Measurements from ENCODE around the gene EIF2B2. TPM values are rescaled to one million over a fixed set of nuclear protein-coding genes. Genes with fewer than 3 reads are reported as not detected.

Gene EIF2B2
- total and polyA plus RNA-seq, 2 of the 13 experiments (the other 11 are each of a cell fraction or from before 2014, with no cell fraction given), result 54.4 to 78.6 TPM

GRCh38 chr14:75050852-75051555 is 48.3 kb downstream of the EIF2B2 start, which contains the start of gene MLH3 (continued):
- TF ChIP-seq ZNF350 (CRISPR knock-in tag; IDR thresholded peaks at IDR 0.05; ENCODE audit: borderline replicate concordance, low read depth) (peak; percentile 47; the same call in 1 of the 2 replicates), ETV6 (CRISPR knock-in tag; conservative IDR thresholded peaks at IDR 0.05) (peak; percentile 51; the same call in 1 of the 2 replicates), ZNF281 (CRISPR knock-in tag; IDR thresholded peaks at IDR 0.05; ENCODE audit: borderline replicate concordance) (0 out of 2 replicates have a peak, but pooled peaks have one; percentile 9), MLXIP (CRISPR knock-in tag; IDR thresholded peaks at IDR 0.05; ENCODE audit: borderline replicate concordance) (no peak), ZNF296 (CRISPR knock-in tag; conservative IDR thresholded peaks at IDR 0.05) (no peak), ZNF124 (CRISPR knock-in tag; IDR thresholded peaks at IDR 0.05) (no peak), ZNF142 (CRISPR knock-in tag; IDR thresholded peaks at IDR 0.05) (peak; percentile 93), ZNF556 (CRISPR knock-in tag; IDR thresholded peaks at IDR 0.05; ENCODE audit: borderline replicate concordance) (no peak), HNRNPUL1 (IDR thresholded peaks at IDR 0.05; ENCODE audit: low read depth, low read length) (no peak), ZNF816 (CRISPR knock-in tag; IDR thresholded peaks at IDR 0.05; ENCODE audit: borderline replicate concordance) (0 out of 2 replicates have a peak, but pooled peaks have one; percentile 19), JDP2 (CRISPR knock-in tag; IDR thresholded peaks at IDR 0.05; ENCODE audit: borderline replicate concordance) (no peak), PRDM15 (CRISPR knock-in tag; IDR thresholded peaks at IDR 0.05) (peak; percentile 58; the same call in 1 of the 2 replicates)

Measured in HepG2 (cell line).